NT2/D1 (cell line): Measurements from ENCODE around the gene RBP7.
"Not testable (repeated sequence)": the region's sequence is repeated elsewhere in the genome, so short reads cannot be mapped to it uniquely, and the experiment has no call there.

Experiments
- DNase-seq: peaks from one replicate; pipeline ENCODE4 v3.0.0-alpha.2; 2011; ENCODE audit warnings: low read depth, low spot score
- H3K27me3 ChIP-seq: 2 replicates; pipeline ENCODE4 v1.6.0; 2011; ENCODE audit warnings: mild to moderate bottlenecking; ENCODE audit not compliant: insufficient read length, insufficient read depth
- H3K36me3 ChIP-seq: 2 replicates; pipeline ENCODE4 v1.6.1; 2011; ENCODE audit warnings: mild to moderate bottlenecking, low read length, mixed read lengths; ENCODE audit not compliant: insufficient read depth, insufficient read length
- H3K4me1 ChIP-seq: 2 replicates; pipeline ENCODE4 v1.5.1; 2011; ENCODE audit not compliant: insufficient read depth, insufficient read length
- H3K4me3 ChIP-seq: 2 replicates; pipeline ENCODE4 v1.5.1; 2011; ENCODE audit warnings: low read depth; ENCODE audit not compliant: insufficient read length
- H3K9ac ChIP-seq: 2 replicates; pipeline ENCODE4 v1.6.0; 2011; ENCODE audit warnings: low read depth; ENCODE audit not compliant: insufficient read length
- H3K9me3 ChIP-seq: 2 replicates; pipeline ENCODE4 v1.5.1; 2011; ENCODE audit warnings: mild to moderate bottlenecking, low read length; ENCODE audit not compliant: insufficient read depth
- SUZ12 ChIP-seq: IDR thresholded peaks from 2 replicates; pipeline ENCODE4 v1.6.1; 2011; ENCODE audit not compliant: insufficient read length, insufficient read depth; ENCODE audit errors: extremely low read depth
- YY1 ChIP-seq: IDR thresholded peaks from 2 replicates; pipeline ENCODE4 v1.6.1; 2011; ENCODE audit not compliant: insufficient read length, insufficient read depth
- ZNF274 ChIP-seq: IDR thresholded peaks from 2 replicates; pipeline ENCODE4 v1.6.1; 2011; ENCODE audit warnings: mild to moderate bottlenecking, low read depth, low read length

Gene RBP7

GRCh38 chr1:9992910-9993309, 4.1 kb upstream of the RBP7 start:
- no peak for DNase-seq
- TF ChIP-seq ZNF274 (no peak), SUZ12 (no peak), YY1 (no peak)
- no peak overlapping the region for H3K9ac ChIP-seq

DNA sequence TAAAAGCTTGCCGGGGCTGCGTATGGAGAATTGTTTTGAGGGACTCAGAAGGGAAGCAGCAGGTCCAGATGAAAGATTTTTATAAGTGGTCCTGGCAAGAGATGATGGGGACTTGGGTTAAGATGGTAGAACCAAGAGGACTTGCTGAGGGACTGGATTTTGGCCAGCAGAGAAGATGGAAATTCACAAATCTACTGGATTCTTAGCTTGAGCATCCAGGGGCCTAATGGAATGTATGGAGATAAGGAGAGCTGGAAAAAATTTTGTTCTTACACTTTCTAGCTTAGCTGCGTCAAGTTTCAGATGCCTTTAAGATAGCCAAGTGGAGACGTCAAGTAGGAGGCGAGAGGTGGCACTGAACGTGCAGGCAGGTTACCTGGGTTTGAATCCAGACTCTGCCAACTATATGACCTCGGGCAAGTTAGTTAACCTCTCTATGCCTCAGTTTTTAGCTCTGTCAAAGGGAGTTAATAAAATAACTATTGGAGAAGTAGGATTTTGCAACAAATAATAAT, 3.4 kb upstream of the RBP7 start:
- Histone ChIP-seq H3K9ac (no peak overlapping the region), H3K4me1 (no peaks in the 10 kb centered on the region), H3K27me3 (peaks cover 24% of the 10 kb centered on the region), H3K9me3 (no peaks in the 10 kb centered on the region), H3K36me3 (no peaks in the 10 kb centered on the region), H3K4me3 (no peak overlapping the region)
- no peak for DNase-seq
- TF ChIP-seq SUZ12: no peak
- no peak for TF ChIP-seq YY1
- TF ChIP-seq ZNF274: no peak

More at GRCh38 chr1:9992910-9993309, 4.1 kb upstream of the RBP7 start:
- H3K9me3 ChIP-seq: no peaks in the 10 kb centered on the region
- no peaks in the 10 kb centered on the region for H3K36me3 ChIP-seq
- H3K4me1 ChIP-seq: no peaks in the 10 kb centered on the region
- H3K27me3 ChIP-seq: peaks cover 18% of the 10 kb centered on the region
- no peak overlapping the region for H3K4me3 ChIP-seq

- no peaks in the 10 kb centered on the region for H3K4me1 ChIP-seq
- no peak for TF ChIP-seq SUZ12
These were observed 4.1 kb downstream of the RBP7 start for GRCh38 chr1:10001016-10001665.

GRCh38 chr1:10005248-10005647, 8.2 kb downstream of the RBP7 start:
- not testable (repeated sequence) for H3K4me1 ChIP-seq, H3K4me3 ChIP-seq, DNase-seq, H3K27me3 ChIP-seq, H3K9ac ChIP-seq, H3K9me3 ChIP-seq, H3K36me3 ChIP-seq

More at GRCh38 chr1:10001016-10001665, 4.1 kb downstream of the RBP7 start:
- no peaks in the 10 kb centered on the region for H3K9me3 ChIP-seq
- no peak overlapping the region for H3K9ac ChIP-seq
- no peak for DNase-seq
- peaks cover 29% of the 10 kb centered on the region for H3K27me3 ChIP-seq
- no peak overlapping the region for H3K4me3 ChIP-seq
- no peaks in the 10 kb centered on the region for H3K36me3 ChIP-seq

DNA sequence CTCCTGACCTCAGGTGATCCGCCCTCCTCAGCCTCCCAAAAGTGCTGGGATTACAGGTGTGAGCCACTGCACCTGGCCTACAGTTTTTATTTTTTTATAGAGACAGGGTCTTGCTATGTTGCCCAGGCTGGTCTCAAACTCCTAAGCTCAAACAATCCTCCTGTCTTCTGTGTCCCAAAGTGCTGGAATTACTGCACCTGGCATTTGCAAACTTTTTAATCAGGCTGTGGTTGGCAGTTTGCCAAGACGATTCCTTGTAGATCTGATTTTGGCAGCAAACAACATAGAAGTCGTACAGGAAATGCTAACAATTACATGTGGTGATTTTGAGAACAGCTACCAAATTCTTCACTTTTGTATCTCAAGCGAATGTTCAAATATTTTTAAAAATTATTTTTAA, 10.1 kb downstream of the RBP7 start:
- no peaks in the 10 kb centered on the region for H3K27me3 ChIP-seq
- TF ChIP-seq SUZ12: no peak
- TF ChIP-seq ZNF274: no peak
- TF ChIP-seq YY1: no peak
- DNase-seq: no peak
- no peaks in the 10 kb centered on the region for H3K9me3 ChIP-seq
- no peak overlapping the region for H3K4me3 ChIP-seq
- no peaks in the 10 kb centered on the region for H3K4me1 ChIP-seq
- no peaks in the 10 kb centered on the region for H3K36me3 ChIP-seq
- H3K9ac ChIP-seq: no peak overlapping the region

DNA sequence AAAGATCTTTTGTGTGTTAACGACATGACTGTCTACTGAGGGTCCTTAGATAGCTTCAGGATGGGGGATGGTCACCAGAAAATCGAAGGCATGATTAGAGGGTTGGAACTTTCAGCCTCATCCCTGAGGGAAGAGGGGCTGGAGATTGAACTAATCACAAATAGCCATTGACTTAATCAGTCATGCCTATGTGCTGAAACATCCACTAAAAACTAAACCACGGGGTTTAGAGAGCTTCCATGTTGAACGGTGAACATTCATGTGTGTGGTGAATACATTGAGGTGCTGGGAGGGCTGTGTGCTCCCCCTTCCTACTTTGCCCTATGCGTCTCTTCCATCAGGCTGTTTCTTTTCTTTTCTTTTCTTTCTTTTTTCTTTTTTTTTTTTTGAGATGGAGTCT, 17.0 kb downstream of the RBP7 start:
- Histone ChIP-seq H3K27me3 (no peaks in the 10 kb centered on the region), H3K4me1 (no peaks in the 10 kb centered on the region), H3K4me3 (no peak overlapping the region), H3K9ac (no peak overlapping the region), H3K36me3 (no peaks in the 10 kb centered on the region), H3K9me3 (no peaks in the 10 kb centered on the region)
- no peak for TF ChIP-seq SUZ12
- no peak for TF ChIP-seq YY1
- no peak for TF ChIP-seq ZNF274
- DNase-seq: no peak

DNA sequence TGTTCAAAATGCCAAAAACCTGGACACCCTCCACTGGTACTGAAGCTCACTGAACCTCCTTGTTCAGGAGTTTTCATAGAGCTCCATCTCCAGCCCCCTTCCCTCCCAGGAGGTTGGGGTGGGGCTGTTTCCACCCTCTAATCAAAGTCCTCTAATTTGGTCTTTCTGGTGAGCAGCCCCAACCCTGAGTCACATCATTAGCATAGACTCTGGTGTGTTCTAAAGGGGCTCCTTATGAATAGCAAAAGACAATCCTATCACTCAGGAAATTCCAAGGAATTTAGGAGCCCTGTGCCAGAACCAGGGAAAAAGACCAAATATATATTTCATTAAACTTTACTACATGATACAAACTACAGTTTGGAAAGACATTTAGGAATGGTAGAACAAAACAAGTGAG, 22.5 kb downstream of the RBP7 start:
- TF ChIP-seq YY1 (no peak), SUZ12 (no peak), ZNF274 (no peak)
- DNase-seq: no peak
- Histone ChIP-seq H3K4me3 (no peak overlapping the region), H3K36me3 (no peaks in the 10 kb centered on the region), H3K4me1 (no peaks in the 10 kb centered on the region), H3K9ac (no peak overlapping the region), H3K27me3 (no peaks in the 10 kb centered on the region), H3K9me3 (peaks cover 7% of the 10 kb centered on the region; the same call in 1 of the 2 replicates)

- no peaks in the 10 kb centered on the region for H3K36me3 ChIP-seq
- no peak for DNase-seq
- H3K9ac ChIP-seq: no peak overlapping the region
- H3K9me3 ChIP-seq: peaks cover 7% of the 10 kb centered on the region; the same call in 1 of the 2 replicates
- no peak for TF ChIP-seq YY1
- H3K4me3 ChIP-seq: no peak overlapping the region
- no peaks in the 10 kb centered on the region for H3K27me3 ChIP-seq
- H3K4me1 ChIP-seq: no peaks in the 10 kb centered on the region
These were observed 23.1 kb downstream of the RBP7 start for GRCh38 chr1:10020086-10020485.

DNA sequence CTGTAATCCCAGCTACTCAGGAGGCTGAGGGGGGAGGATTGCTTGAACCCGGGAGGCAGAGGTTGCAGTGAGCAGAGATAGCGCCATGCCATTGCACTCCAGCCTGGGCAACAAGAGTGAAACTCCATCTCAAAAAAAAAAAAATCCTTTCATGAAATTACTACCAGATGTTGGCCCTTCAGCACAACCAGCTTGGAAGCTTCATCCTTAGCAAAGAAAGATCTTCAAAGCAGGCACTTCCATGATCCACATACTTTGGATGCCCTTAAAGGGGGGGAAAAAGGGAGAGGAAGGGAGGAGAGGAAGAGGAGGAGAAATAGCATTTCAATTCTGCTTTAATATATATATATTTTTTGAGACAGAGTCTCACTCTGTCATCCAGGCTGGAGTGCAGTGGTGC, 23.6 kb downstream of the RBP7 start:
- H3K36me3 ChIP-seq, H3K9ac ChIP-seq, H3K4me1 ChIP-seq, H3K27me3 ChIP-seq, H3K4me3 ChIP-seq, H3K9me3 ChIP-seq, DNase-seq: not testable (repeated sequence)

GRCh38 chr1:10021992-10022391, 25.0 kb downstream of the RBP7 start:
- H3K27me3 ChIP-seq, H3K36me3 ChIP-seq, H3K9me3 ChIP-seq, H3K9ac ChIP-seq, H3K4me3 ChIP-seq, DNase-seq, H3K4me1 ChIP-seq: not testable (repeated sequence)
